ENCODE measurements around the gene FAM174A.
"Not testable (repeated sequence)": the region's sequence is repeated elsewhere in the genome, so short reads cannot be mapped to it uniquely, and the experiment has no call there.

Gene FAM174A

GRCh38 chr5:100598446-100598845 is 63.3 kb downstream of the FAM174A start:
- no peak overlapping the region for H3K27ac Mint-ChIP-seq

GRCh38 chr5:100600298-100600994 is 65.3 kb downstream of the FAM174A start:
- Mint-ChIP-seq H3K4me3 (no peak overlapping the region), H3K36me3 (ENCODE audit: low read depth) (no peaks in the 10 kb centered on the region), H3K27me3 (ENCODE audit: low read depth) (peaks cover 15% of the 10 kb centered on the region), H3K4me1 (ENCODE audit: low read depth) (no peaks in the 10 kb centered on the region), H3K27ac (no peak overlapping the region), H3K9me3 (no peaks in the 10 kb centered on the region)

More at GRCh38 chr5:100598446-100598845, 63.3 kb downstream of the FAM174A start:
- Mint-ChIP-seq H3K36me3 (ENCODE audit: low read depth) (no peaks in the 10 kb centered on the region), H3K4me1 (ENCODE audit: low read depth) (no peaks in the 10 kb centered on the region), H3K4me3 (no peak overlapping the region), H3K9me3 (no peaks in the 10 kb centered on the region), H3K27me3 (ENCODE audit: low read depth) (peaks cover 15% of the 10 kb centered on the region)

- Mint-ChIP-seq H3K4me3 (no peak overlapping the region), H3K36me3 (ENCODE audit: low read depth) (no peaks in the 10 kb centered on the region), H3K27me3 (ENCODE audit: low read depth) (peaks cover 9% of the 10 kb centered on the region), H3K9me3 (no peaks in the 10 kb centered on the region), H3K4me1 (ENCODE audit: low read depth) (no peaks in the 10 kb centered on the region), H3K27ac (no peak overlapping the region)
Measured at GRCh38 chr5:100603141-100603540, 68.0 kb downstream of the FAM174A start.

- H3K27ac Mint-ChIP-seq; H3K36me3 Mint-ChIP-seq (ENCODE audit: low read depth): not testable (repeated sequence)
Measured at GRCh38 chr5:100604021-100604420, 68.8 kb downstream of the FAM174A start.

GRCh38 chr5:100609594-100609993 is 74.4 kb downstream of the FAM174A start:
- Mint-ChIP-seq H3K36me3 (ENCODE audit: low read depth) (no peaks in the 10 kb centered on the region), H3K4me1 (ENCODE audit: low read depth) (no peaks in the 10 kb centered on the region), H3K4me3 (no peak overlapping the region), H3K27me3 (ENCODE audit: low read depth) (peaks cover 39% of the 10 kb centered on the region), H3K27ac (no peak overlapping the region), H3K9me3 (no peaks in the 10 kb centered on the region)

More at GRCh38 chr5:100604021-100604420, 68.8 kb downstream of the FAM174A start:
- peaks cover 10% of the 10 kb centered on the region for H3K27me3 Mint-ChIP-seq (ENCODE audit: low read depth)
- H3K4me3 Mint-ChIP-seq; H3K9me3 Mint-ChIP-seq; H3K4me1 Mint-ChIP-seq (ENCODE audit: low read depth): not testable (repeated sequence)

GRCh38 chr5:100614308-100614707 is 79.1 kb downstream of the FAM174A start:
- no peak overlapping the region for H3K27ac Mint-ChIP-seq
- peaks cover 33% of the 10 kb centered on the region for H3K27me3 Mint-ChIP-seq (ENCODE audit: low read depth)
- H3K9me3 Mint-ChIP-seq = no peaks in the 10 kb centered on the region
- H3K4me3 Mint-ChIP-seq = no peak overlapping the region
- H3K36me3 Mint-ChIP-seq (ENCODE audit: low read depth) = no peaks in the 10 kb centered on the region
- H3K4me1 Mint-ChIP-seq (ENCODE audit: low read depth) = no peaks in the 10 kb centered on the region

- no peaks in the 10 kb centered on the region for H3K36me3 Mint-ChIP-seq (ENCODE audit: low read depth)
- no peaks in the 10 kb centered on the region for H3K9me3 Mint-ChIP-seq
- no peaks in the 10 kb centered on the region for H3K4me1 Mint-ChIP-seq (ENCODE audit: low read depth)
- H3K4me3 Mint-ChIP-seq = no peak overlapping the region
- H3K27ac Mint-ChIP-seq = no peak overlapping the region
- H3K27me3 Mint-ChIP-seq (ENCODE audit: low read depth) = peaks cover 28% of the 10 kb centered on the region
Measured at GRCh38 chr5:100615362-100615761, 80.2 kb downstream of the FAM174A start.

- Mint-ChIP-seq H3K4me1 (ENCODE audit: low read depth) (no peaks in the 10 kb centered on the region), H3K27me3 (ENCODE audit: low read depth) (peaks cover 19% of the 10 kb centered on the region), H3K36me3 (ENCODE audit: low read depth) (no peaks in the 10 kb centered on the region), H3K27ac (no peak overlapping the region), H3K4me3 (no peak overlapping the region), H3K9me3 (no peaks in the 10 kb centered on the region)
Measured at GRCh38 chr5:100616291-100616690, 81.1 kb downstream of the FAM174A start.

- Mint-ChIP-seq H3K4me1 (ENCODE audit: low read depth) (no peaks in the 10 kb centered on the region), H3K36me3 (ENCODE audit: low read depth) (no peaks in the 10 kb centered on the region), H3K27me3 (ENCODE audit: low read depth) (peaks cover 12% of the 10 kb centered on the region), H3K9me3 (no peaks in the 10 kb centered on the region), H3K27ac (no peak overlapping the region), H3K4me3 (no peak overlapping the region)
Measured at GRCh38 chr5:100616981-100617380, 81.8 kb downstream of the FAM174A start.

- no peaks in the 10 kb centered on the region for H3K9me3 Mint-ChIP-seq
- peaks cover 7% of the 10 kb centered on the region for H3K27me3 Mint-ChIP-seq (ENCODE audit: low read depth)
- H3K36me3 Mint-ChIP-seq (ENCODE audit: low read depth) = peaks cover 2% of the 10 kb centered on the region
- H3K27ac Mint-ChIP-seq = no peak overlapping the region
- no peak overlapping the region for H3K4me3 Mint-ChIP-seq
- peaks cover 3% of the 10 kb centered on the region for H3K4me1 Mint-ChIP-seq (ENCODE audit: low read depth)
Measured at GRCh38 chr5:100623719-100624118, 88.5 kb downstream of the FAM174A start.

GRCh38 chr5:100634937-100635534 is 99.9 kb downstream of the FAM174A start:
- Mint-ChIP-seq H3K27me3 (ENCODE audit: low read depth) (peaks cover 11% of the 10 kb centered on the region), H3K36me3 (ENCODE audit: low read depth) (no peaks in the 10 kb centered on the region), H3K9me3 (no peaks in the 10 kb centered on the region), H3K27ac (no peak overlapping the region), H3K4me3 (no peak overlapping the region), H3K4me1 (ENCODE audit: low read depth) (no peaks in the 10 kb centered on the region)
